Epithelial cell of proximal tubule (primary cell): ENCODE results near the gene LRRK1. TPM values are rescaled to one million over a fixed set of nuclear protein-coding genes. Genes with fewer than 3 reads are reported as not detected.

Experiments used
- DNase-seq: peaks from one replicate; pipeline ENCODE4 v3.0.0-alpha.2; 2011; ENCODE audit warnings: low read depth
- H3K4me3 ChIP-seq: 2 replicates; pipeline ENCODE4 v1.5.1; 2011; ENCODE audit warnings: low read depth, mild to moderate bottlenecking, low read length
- CTCF ChIP-seq: conservative IDR thresholded peaks from 2 replicates; pipeline ENCODE4 v1.5.1; 2012; ENCODE audit warnings: low read depth, mild to moderate bottlenecking, low read length
- total RNA-seq: library from RNA; depleted of rRNA; stranded (reverse); fragments of >200 nt; gene quantifications from 2 replicates; pipeline ENCODE4 v1.2.3, GENCODE V29; 2015

Gene LRRK1
- total RNA-seq, 1 donor from 2014 or later = 8.1 TPM

- no peak for DNase-seq
Measured at GRCh38 chr15:100926258-100926657, 7.1 kb downstream of the LRRK1 start.

GRCh38 chr15:100926971-100927756, 8.0 kb downstream of the LRRK1 start:
- no peak overlapping the region for H3K4me3 ChIP-seq
- no peak for TF ChIP-seq CTCF
- DNase-seq = no peak

More at GRCh38 chr15:100926258-100926657, 7.1 kb downstream of the LRRK1 start:
- H3K4me3 ChIP-seq = no peak overlapping the region
- no peak for TF ChIP-seq CTCF

- DNase-seq = no peak
- no peak for TF ChIP-seq CTCF
- no peak overlapping the region for H3K4me3 ChIP-seq
Measured at GRCh38 chr15:100928632-100929280, 9.6 kb downstream of the LRRK1 start.

GRCh38 chr15:100929641-100930042, 10.5 kb downstream of the LRRK1 start:
- H3K4me3 ChIP-seq = no peak overlapping the region
- DNase-seq = no peak
- no peak for TF ChIP-seq CTCF

GRCh38 chr15:100930306-100930848, 11.2 kb downstream of the LRRK1 start:
- no peak for TF ChIP-seq CTCF
- DNase-seq = no peak
- no peak overlapping the region for H3K4me3 ChIP-seq

- DNase-seq = no peak
- H3K4me3 ChIP-seq = no peak overlapping the region
- TF ChIP-seq CTCF = no peak
Measured at GRCh38 chr15:100931143-100931890, 12.2 kb downstream of the LRRK1 start.
